T-helper 2 cell treated with Interferon-gamma antibody and Interleukin-4, amounts not matched to agents 5 μg/mL and 100 μg/mL, for 36 hours (primary cell): Measurements from ENCODE around the gene TP53I11.

Experiments
- DNase-seq: peaks from one replicate; pipeline ENCODE4 v3.0.0; 2021; ENCODE audit warnings: low spot score
- H3K27ac Mint-ChIP-seq: one replicate; pipeline ENCODE4 v1.8.0; 2021; ENCODE audit warnings: mild to moderate bottlenecking, mixed read lengths
- H3K27me3 Mint-ChIP-seq: one replicate; pipeline ENCODE4 v1.8.0; 2021; ENCODE audit warnings: low read depth, mixed read lengths
- H3K36me3 Mint-ChIP-seq: one replicate; pipeline ENCODE4 v1.8.0; 2021; ENCODE audit warnings: low read depth, mixed read lengths
- H3K4me1 Mint-ChIP-seq: one replicate; pipeline ENCODE4 v1.8.0; 2021; ENCODE audit warnings: low read depth, mixed read lengths
- H3K4me3 Mint-ChIP-seq: one replicate; pipeline ENCODE4 v1.8.0; 2022; ENCODE audit warnings: mild to moderate bottlenecking, moderate library complexity, mixed read lengths
- H3K9me3 Mint-ChIP-seq: one replicate; pipeline ENCODE4 v1.8.0; 2021; ENCODE audit warnings: mixed read lengths

The TP53I11 gene

DNA sequence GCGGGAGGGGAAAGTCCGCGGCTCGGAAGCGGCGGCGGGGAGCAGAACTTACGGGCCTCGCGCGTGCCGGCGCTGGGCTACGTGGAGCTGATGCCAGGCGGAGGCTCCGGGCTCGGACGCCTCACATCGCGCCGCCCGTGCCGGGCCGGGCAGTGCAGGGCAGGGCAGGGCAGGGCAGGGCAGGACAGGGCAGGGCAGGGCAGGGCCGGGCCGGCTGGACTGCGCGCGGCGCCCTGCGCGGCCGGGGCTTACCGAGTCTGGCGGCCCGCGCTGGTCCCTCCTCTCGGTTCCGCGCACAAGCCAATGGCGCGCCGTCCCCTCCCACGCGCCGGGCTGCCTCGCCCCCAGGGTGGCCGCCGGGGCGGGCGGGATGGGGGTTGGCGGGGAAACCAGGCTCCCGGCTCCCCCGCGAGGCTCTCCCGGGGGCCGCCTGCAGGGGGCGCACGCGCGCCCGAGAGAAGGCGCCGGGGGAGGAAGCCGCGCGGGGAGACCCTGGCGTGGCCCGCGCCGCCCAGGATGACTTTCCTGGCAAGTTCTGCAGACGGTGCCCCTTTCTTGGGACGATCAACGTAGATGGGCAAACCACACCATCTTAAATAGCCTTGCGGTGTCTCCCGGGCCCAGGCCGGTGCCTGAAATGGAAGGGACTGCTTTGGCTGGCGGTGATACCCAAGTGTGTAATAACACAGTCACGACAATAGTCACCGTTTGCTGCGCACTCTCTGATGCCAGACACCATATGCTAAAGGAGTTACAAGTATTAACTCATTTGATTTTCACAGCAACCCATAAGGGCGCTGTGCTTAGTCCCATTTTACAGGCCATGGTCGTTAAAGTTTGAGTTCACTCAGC, at the start of gene TP53I11:
Gene TP53I11 (minus strand): TSS at position 259 of the 852 bp plus-strand sequence. CDS start 12,548 bp downstream, outside the sequence.
- Mint-ChIP-seq H3K4me1 (peaks cover 9% of the 10 kb centered on the region), H3K36me3 (no peaks in the 10 kb centered on the region), H3K27me3 (peaks cover 21% of the 10 kb centered on the region), H3K9me3 (no peaks in the 10 kb centered on the region), H3K27ac (no peak within 1 kb of the TSS), H3K4me3 (peak within 1 kb of the TSS; percentile 27)
- peak; percentile 67 for DNase-seq

- no peak for DNase-seq
- Mint-ChIP-seq H3K4me1 (no peaks in the 10 kb centered on the region), H3K36me3 (no peaks in the 10 kb centered on the region), H3K27me3 (peaks cover 7% of the 10 kb centered on the region), H3K9me3 (no peaks in the 10 kb centered on the region), H3K4me3 (no peak overlapping the region), H3K27ac (no peak overlapping the region)
These were observed 48.4 kb upstream of the TP53I11 start for GRCh38 chr11:44999068-44999467.

- DNase-seq, result no peak
- no peak overlapping the region for H3K27ac Mint-ChIP-seq
- H3K4me1 Mint-ChIP-seq, result no peaks in the 10 kb centered on the region
- no peaks in the 10 kb centered on the region for H3K9me3 Mint-ChIP-seq
- H3K4me3 Mint-ChIP-seq, result no peak overlapping the region
- H3K27me3 Mint-ChIP-seq, result peaks cover 3% of the 10 kb centered on the region
- H3K36me3 Mint-ChIP-seq, result no peaks in the 10 kb centered on the region
These were observed 47.4 kb upstream of the TP53I11 start for GRCh38 chr11:44998051-44998450.

GRCh38 chr11:44997566-44997965, 46.9 kb upstream of the TP53I11 start:
- Mint-ChIP-seq H3K36me3 (no peaks in the 10 kb centered on the region), H3K4me1 (no peaks in the 10 kb centered on the region), H3K4me3 (no peak overlapping the region), H3K9me3 (no peaks in the 10 kb centered on the region), H3K27ac (no peak overlapping the region), H3K27me3 (peaks cover 3% of the 10 kb centered on the region)
- no peak for DNase-seq

DNA sequence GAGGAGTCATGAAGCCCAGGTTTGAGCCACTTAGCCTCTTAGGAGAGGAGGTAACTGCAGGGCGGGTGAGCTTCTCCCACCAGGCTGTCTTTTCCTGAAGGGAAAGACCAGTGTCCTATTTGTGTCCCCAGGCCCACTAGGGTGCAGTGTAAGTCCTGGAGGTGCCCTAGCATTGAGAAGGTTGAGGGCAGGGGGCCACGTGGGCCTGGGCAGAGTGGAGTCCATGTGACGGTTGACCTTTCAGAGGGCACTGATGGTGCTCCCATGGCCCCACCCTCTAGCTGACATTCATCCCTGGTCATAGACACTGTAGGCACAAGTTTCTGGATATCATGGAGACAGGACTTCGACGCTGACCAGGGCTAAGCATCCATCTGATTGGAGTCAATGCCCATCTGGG, 44.1 kb upstream of the TP53I11 start:
- H3K4me3 Mint-ChIP-seq, result no peak overlapping the region
- no peaks in the 10 kb centered on the region for H3K9me3 Mint-ChIP-seq
- peaks cover 3% of the 10 kb centered on the region for H3K27me3 Mint-ChIP-seq
- H3K4me1 Mint-ChIP-seq, result no peaks in the 10 kb centered on the region
- no peak for DNase-seq
- no peak overlapping the region for H3K27ac Mint-ChIP-seq
- no peaks in the 10 kb centered on the region for H3K36me3 Mint-ChIP-seq

GRCh38 chr11:44993971-44994704, 43.5 kb upstream of the TP53I11 start:
- H3K27ac Mint-ChIP-seq, result no peak overlapping the region
- H3K4me3 Mint-ChIP-seq, result no peak overlapping the region
- no peaks in the 10 kb centered on the region for H3K36me3 Mint-ChIP-seq
- no peak for DNase-seq
- H3K9me3 Mint-ChIP-seq, result no peaks in the 10 kb centered on the region
- peaks cover 3% of the 10 kb centered on the region for H3K27me3 Mint-ChIP-seq
- no peaks in the 10 kb centered on the region for H3K4me1 Mint-ChIP-seq

- Mint-ChIP-seq H3K36me3 (no peaks in the 10 kb centered on the region), H3K9me3 (no peaks in the 10 kb centered on the region), H3K27me3 (peaks cover 3% of the 10 kb centered on the region), H3K4me1 (no peaks in the 10 kb centered on the region), H3K4me3 (no peak overlapping the region), H3K27ac (no peak overlapping the region)
- DNase-seq, result no peak
These were observed 42.1 kb upstream of the TP53I11 start for GRCh38 chr11:44992774-44993173.

DNA sequence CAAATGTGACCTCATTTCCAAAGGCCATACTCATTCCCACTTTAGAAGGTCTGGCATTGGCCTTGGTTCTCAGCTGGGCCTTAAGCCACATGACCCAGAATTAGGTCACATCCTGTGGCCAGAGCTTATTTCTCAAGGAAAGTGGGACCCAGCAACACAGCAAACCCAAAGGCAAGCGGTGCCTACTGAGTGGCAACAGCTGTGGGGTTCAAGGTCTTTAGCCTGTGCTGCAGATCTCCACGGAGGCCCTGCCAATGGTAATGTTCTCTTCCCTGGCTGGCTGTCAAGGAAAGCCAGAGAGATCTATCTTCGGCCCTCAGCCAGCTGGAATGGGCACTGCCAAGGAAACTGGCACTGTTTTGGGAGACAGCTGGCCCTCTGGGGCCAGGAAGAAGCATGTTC, 41.5 kb upstream of the TP53I11 start:
- H3K27ac Mint-ChIP-seq, result no peak overlapping the region

GRCh38 chr11:44990665-44991064, 40.0 kb upstream of the TP53I11 start:
- peaks cover 3% of the 10 kb centered on the region for H3K27me3 Mint-ChIP-seq
- H3K4me3 Mint-ChIP-seq, result no peak overlapping the region
- no peaks in the 10 kb centered on the region for H3K36me3 Mint-ChIP-seq
- DNase-seq, result no peak
- no peaks in the 10 kb centered on the region for H3K4me1 Mint-ChIP-seq
- no peaks in the 10 kb centered on the region for H3K9me3 Mint-ChIP-seq
- H3K27ac Mint-ChIP-seq, result no peak overlapping the region

More for the DNA sequence above, 41.5 kb upstream of the TP53I11 start:
- H3K27me3 Mint-ChIP-seq, result peaks cover 3% of the 10 kb centered on the region
- H3K9me3 Mint-ChIP-seq, result no peaks in the 10 kb centered on the region
- H3K36me3 Mint-ChIP-seq, result no peaks in the 10 kb centered on the region
- no peak overlapping the region for H3K4me3 Mint-ChIP-seq
- no peaks in the 10 kb centered on the region for H3K4me1 Mint-ChIP-seq
- no peak for DNase-seq

DNA sequence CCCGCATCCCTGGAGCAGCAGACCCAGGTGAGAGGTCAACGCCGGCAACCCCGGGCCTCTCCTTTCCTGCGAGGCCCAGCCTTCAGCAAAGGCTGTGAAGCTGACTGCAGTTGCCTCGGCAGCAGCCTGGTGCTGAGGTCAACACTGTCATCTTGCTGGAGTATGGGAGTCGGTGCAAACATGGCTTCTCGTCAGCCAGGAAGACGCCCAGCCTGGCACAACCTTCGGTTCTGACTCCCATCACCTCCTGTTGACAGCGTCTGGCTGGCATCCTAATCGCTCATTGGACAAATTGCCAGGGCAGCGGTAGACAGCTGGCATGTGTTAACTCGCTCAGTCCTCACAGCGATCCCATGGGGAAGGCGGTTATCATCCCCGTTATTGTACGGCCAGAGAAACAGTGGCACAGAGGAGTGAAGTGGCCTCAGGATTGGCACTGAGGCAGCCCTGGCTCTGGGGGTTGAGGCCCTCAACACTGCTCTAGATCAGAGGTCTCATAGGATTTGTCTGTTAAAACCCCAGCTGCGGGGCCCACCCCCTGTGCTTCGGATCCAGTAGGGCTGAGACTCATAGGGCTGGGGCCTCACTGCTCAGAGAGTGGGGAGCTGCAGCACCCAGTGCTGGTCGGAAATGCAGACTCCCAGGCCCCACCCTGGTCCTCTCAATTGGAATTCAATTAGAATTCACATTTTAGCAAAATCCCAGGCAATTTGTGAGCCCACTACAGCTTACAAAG, 39.3 kb upstream of the TP53I11 start:
- Mint-ChIP-seq H3K27ac (no peak overlapping the region), H3K27me3 (peaks cover 3% of the 10 kb centered on the region), H3K4me3 (no peak overlapping the region), H3K9me3 (no peaks in the 10 kb centered on the region), H3K4me1 (no peaks in the 10 kb centered on the region), H3K36me3 (no peaks in the 10 kb centered on the region)
- DNase-seq, result no peak

DNA sequence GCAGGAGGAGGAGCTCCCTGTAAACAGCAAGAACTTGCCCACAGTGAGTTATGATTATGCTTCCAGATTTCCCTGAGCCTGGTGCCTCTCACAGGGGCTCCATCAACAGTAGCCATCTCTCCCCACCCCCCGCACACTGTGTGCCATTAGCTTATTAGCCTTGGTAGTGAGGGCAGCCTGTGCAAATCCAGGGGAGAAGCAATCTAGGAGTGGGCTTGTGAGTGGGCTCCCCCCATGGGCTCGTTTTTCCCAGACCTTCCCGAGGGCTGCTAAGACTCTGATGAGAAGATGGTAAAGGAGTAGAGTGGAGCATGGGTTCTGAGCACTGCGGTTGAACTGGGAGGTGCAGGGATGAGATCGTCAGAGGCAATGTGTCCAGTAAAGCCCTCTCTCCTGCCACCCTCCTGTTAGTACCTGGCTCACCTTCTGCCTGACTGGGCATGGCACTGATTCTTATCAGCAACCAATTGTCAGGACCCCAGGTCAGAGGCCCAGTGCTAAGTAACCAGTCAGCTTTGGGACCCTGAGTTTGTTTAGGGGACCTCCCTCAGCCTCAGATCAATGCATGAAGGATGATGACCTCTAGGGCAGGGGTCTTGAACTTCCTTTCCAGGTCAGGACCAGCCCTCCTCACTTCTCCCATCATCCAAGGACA, 38.4 kb upstream of the TP53I11 start:
- no peak for DNase-seq
- H3K4me1 Mint-ChIP-seq, result no peaks in the 10 kb centered on the region
- no peaks in the 10 kb centered on the region for H3K36me3 Mint-ChIP-seq
- no peaks in the 10 kb centered on the region for H3K9me3 Mint-ChIP-seq
- no peak overlapping the region for H3K4me3 Mint-ChIP-seq
- H3K27me3 Mint-ChIP-seq, result no peaks in the 10 kb centered on the region
- H3K27ac Mint-ChIP-seq, result no peak overlapping the region

GRCh38 chr11:44988111-44988510, 37.4 kb upstream of the TP53I11 start:
- Mint-ChIP-seq H3K36me3 (no peaks in the 10 kb centered on the region), H3K9me3 (no peaks in the 10 kb centered on the region), H3K4me3 (no peak overlapping the region)

GRCh38 chr11:44987506-44987905, 36.8 kb upstream of the TP53I11 start:
- H3K27ac Mint-ChIP-seq, result no peak overlapping the region
- H3K4me3 Mint-ChIP-seq, result no peak overlapping the region
- DNase-seq, result no peak
- H3K4me1 Mint-ChIP-seq, result no peaks in the 10 kb centered on the region
- H3K9me3 Mint-ChIP-seq, result no peaks in the 10 kb centered on the region
- no peaks in the 10 kb centered on the region for H3K36me3 Mint-ChIP-seq
- no peaks in the 10 kb centered on the region for H3K27me3 Mint-ChIP-seq

More at GRCh38 chr11:44988111-44988510, 37.4 kb upstream of the TP53I11 start:
- no peak overlapping the region for H3K27ac Mint-ChIP-seq
- H3K27me3 Mint-ChIP-seq, result no peaks in the 10 kb centered on the region
- H3K4me1 Mint-ChIP-seq, result no peaks in the 10 kb centered on the region
- DNase-seq, result no peak
